Measurements from ENCODE around the gene SH2D2A. TPM values are rescaled to one million over a fixed set of nuclear protein-coding genes. Genes with fewer than 3 reads are reported as not detected.

Gene SH2D2A
- total and polyA plus RNA-seq, 2 donors (not counting 1 experiment from before 2014, with no cell fraction given) = 0.73 to 2.1 TPM

DNA sequence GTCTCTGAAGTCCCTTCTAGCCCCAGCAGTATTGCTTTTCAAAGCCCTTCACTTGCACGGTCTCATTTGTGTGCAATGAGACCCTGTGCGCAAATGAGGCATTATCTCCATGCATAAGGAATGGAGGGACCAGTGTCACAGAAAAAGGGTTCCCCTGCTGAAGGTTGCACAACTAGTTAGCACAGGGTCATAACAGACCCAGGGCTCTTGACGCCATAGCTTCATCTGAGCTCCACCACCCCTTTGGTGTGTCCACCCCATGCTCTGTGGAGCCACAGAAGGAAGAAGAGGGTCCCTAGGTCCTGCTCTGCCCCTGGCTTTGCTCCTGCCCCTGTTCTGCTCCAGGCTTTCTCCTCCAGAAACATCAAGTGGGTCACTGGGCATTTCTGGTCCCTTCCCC lies 12.6 kb downstream of the SH2D2A start:
- DNase-seq (no peak), ATAC-seq (ENCODE audit: low read depth) (no peak)
- Histone ChIP-seq H3K4me2 (replicated peaks; ENCODE audit: low read depth, low read length, poor library complexity, severe bottlenecking) (no peak overlapping the region), H3K4me3 (ENCODE audit: control extremely low read depth in 1 of 5, extremely low read depth in 1 of 5, insufficient read depth in 1 of 5, low read depth in 2 of 5, low read length in 4 of 5) (no peak overlapping the region), H3K27me3 (replicated peaks in 1 of 4; ENCODE audit: control extremely low read depth in 1 of 4, control insufficient read depth in 3 of 4, insufficient read depth in 4 of 4, low read length in 3 of 4) (no peaks in the 10 kb centered on the region), H3K9me3 (ENCODE audit: control extremely low read depth in 1 of 3, control insufficient read depth in 2 of 3, insufficient read depth in 1 of 3, low read length in 2 of 3) (no peaks in the 10 kb centered on the region), H2AFZ (ENCODE audit: insufficient read depth, low read depth, low read length, poor library complexity, severe bottlenecking) (no peak overlapping the region), H3K4me1 (ENCODE audit: control insufficient read depth in 2 of 2, insufficient read depth in 2 of 2, low read length in 2 of 2) (peaks cover 0 to 6% of the 10 kb centered on the region in 2 donors), H3K36me3 (replicated peaks in 1 of 2; ENCODE audit: control extremely low read depth in 1 of 2, control insufficient read depth in 1 of 2, extremely low read depth in 1 of 2, insufficient read depth in 2 of 2, low read length in 1 of 2) (peaks cover 0 to 29% of the 10 kb centered on the region in 2 experiments), H3K79me2 (ENCODE audit: control insufficient read depth, insufficient read depth, low read length) (no peaks in the 10 kb centered on the region), H4K20me1 (ENCODE audit: control insufficient read depth, insufficient read depth, low read length, poor library complexity, severe bottlenecking) (no peaks in the 10 kb centered on the region), H3K9ac (ENCODE audit: low read length) (no peak overlapping the region), H3K27ac (ENCODE audit: low read length in 2 of 2) (no peak overlapping the region)
- POLR2A ChIA-PET = no interaction called here
- Mint-ChIP-seq H3K4me3 (no peak overlapping the region), H3K9me3 (ENCODE audit: insufficient read depth) (no peaks in the 10 kb centered on the region), H3K4me1 (peaks cover 4% of the 10 kb centered on the region), H3K27me3 (no peaks in the 10 kb centered on the region), H3K27ac (no peak overlapping the region)
- intact Hi-C loops (cut with micrococcal nuclease) = no loop called here
- CTCF ChIA-PET = no interaction called here
- 78% methylated on average over 3 of the region's 3 CpGs for WGBS (ENCODE audit: insufficient coverage)
- TF ChIP-seq, protein P1, sequence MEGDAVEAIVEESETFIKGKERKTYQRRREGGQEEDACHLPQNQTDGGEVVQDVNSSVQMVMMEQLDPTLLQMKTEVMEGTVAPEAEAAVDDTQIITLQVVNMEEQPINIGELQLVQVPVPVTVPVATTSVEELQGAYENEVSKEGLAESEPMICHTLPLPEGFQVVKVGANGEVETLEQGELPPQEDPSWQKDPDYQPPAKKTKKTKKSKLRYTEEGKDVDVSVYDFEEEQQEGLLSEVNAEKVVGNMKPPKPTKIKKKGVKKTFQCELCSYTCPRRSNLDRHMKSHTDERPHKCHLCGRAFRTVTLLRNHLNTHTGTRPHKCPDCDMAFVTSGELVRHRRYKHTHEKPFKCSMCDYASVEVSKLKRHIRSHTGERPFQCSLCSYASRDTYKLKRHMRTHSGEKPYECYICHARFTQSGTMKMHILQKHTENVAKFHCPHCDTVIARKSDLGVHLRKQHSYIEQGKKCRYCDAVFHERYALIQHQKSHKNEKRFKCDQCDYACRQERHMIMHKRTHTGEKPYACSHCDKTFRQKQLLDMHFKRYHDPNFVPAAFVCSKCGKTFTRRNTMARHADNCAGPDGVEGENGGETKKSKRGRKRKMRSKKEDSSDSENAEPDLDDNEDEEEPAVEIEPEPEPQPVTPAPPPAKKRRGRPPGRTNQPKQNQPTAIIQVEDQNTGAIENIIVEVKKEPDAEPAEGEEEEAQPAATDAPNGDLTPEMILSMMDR (IDR thresholded peaks at IDR 0.05) = no peak
- TF ChIP-seq EZH2 (IDR thresholded peaks at IDR 0.05; ENCODE audit: borderline replicate concordance, insufficient read depth, low read depth, low read length, poor library complexity, severe bottlenecking) = no peak

DNA sequence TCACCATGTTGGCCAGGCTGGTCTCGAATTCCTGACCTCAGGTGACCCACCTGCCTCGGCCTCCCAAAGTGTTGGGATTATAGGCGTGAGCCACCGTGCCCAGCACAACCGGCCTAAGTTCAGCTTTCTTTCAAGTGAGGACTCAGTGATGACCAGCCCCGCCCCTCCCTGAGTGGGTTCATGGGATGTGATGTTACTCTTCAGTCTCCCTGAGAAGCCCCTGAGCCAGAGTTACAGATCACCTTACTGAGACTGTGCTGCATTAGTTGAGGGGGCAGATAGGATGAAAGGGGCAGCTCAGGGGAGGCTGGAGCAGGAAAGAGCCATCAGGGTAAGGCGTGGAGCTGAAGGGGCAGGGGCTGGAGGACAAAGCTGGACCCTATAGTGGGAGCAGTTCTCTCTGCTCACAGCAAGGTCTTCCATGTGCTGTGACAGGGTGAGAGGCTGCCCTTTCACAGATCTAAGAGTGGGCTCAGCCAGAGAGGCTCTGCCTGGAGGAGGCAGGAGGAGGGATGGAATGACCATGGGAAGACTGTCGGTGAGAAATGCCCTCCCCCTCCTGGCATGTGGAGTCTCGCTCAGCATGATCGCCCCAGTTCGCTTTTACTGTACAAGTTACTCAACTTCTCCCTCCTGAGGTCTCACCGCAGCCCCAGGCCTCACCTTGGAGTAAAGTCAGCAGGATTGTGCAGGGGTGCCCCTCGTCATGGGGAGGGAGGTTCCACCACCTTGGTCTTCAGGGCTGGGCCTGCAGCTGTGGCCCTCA lies 13.4 kb downstream of the SH2D2A start:
- Histone ChIP-seq H2AFZ (ENCODE audit: insufficient read depth, low read depth, low read length, poor library complexity, severe bottlenecking) (no peak overlapping the region), H3K79me2 (ENCODE audit: control insufficient read depth, insufficient read depth, low read length) (no peaks in the 10 kb centered on the region), H3K27ac (ENCODE audit: low read length in 2 of 2) (no peak overlapping the region), H3K4me1 (ENCODE audit: control insufficient read depth in 2 of 2, insufficient read depth in 2 of 2, low read length in 2 of 2) (peaks cover 0 to 6% of the 10 kb centered on the region in 2 donors), H3K4me2 (replicated peaks; ENCODE audit: low read depth, low read length, poor library complexity, severe bottlenecking) (no peak overlapping the region), H3K27me3 (replicated peaks in 1 of 4; ENCODE audit: control extremely low read depth in 1 of 4, control insufficient read depth in 3 of 4, insufficient read depth in 4 of 4, low read length in 3 of 4) (no peaks in the 10 kb centered on the region), H3K4me3 (ENCODE audit: control extremely low read depth in 1 of 5, extremely low read depth in 1 of 5, insufficient read depth in 1 of 5, low read depth in 2 of 5, low read length in 4 of 5) (no peak overlapping the region), H3K9ac (ENCODE audit: low read length) (no peak overlapping the region), H3K36me3 (replicated peaks in 1 of 2; ENCODE audit: control extremely low read depth in 1 of 2, control insufficient read depth in 1 of 2, extremely low read depth in 1 of 2, insufficient read depth in 2 of 2, low read length in 1 of 2) (peaks cover 0 to 35% of the 10 kb centered on the region in 2 experiments), H4K20me1 (ENCODE audit: control insufficient read depth, insufficient read depth, low read length, poor library complexity, severe bottlenecking) (no peaks in the 10 kb centered on the region), H3K9me3 (ENCODE audit: control extremely low read depth in 1 of 3, control insufficient read depth in 2 of 3, insufficient read depth in 1 of 3, low read length in 2 of 3) (no peaks in the 10 kb centered on the region)
- no peaks in the 10 kb centered on the region for H3K27me3 Mint-ChIP-seq
- no peaks in the 10 kb centered on the region for H3K9me3 Mint-ChIP-seq (ENCODE audit: insufficient read depth)
- no peak for TF ChIP-seq EZH2 (IDR thresholded peaks at IDR 0.05; ENCODE audit: borderline replicate concordance, insufficient read depth, low read depth, low read length, poor library complexity, severe bottlenecking)
- TF ChIP-seq, protein P1 (IDR thresholded peaks at IDR 0.05) = no peak
- no peak overlapping the region for H3K27ac Mint-ChIP-seq
- DNase-seq (no peak), ATAC-seq (ENCODE audit: low read depth) (no peak)
- 98% methylated on average over 7 of the region's 13 CpGs for WGBS (ENCODE audit: insufficient coverage)
- intact Hi-C loops (cut with micrococcal nuclease) = no loop called here
- POLR2A ChIA-PET = no interaction called here
- H3K4me3 Mint-ChIP-seq = no peak overlapping the region
- CTCF ChIA-PET = interaction anchor here (1.0 to 1.2 kb wide), 3 partner anchors 35 to 418 kb away, joined by 3 read pairs; no protein-coding TSS in a partner anchor
- H3K4me1 Mint-ChIP-seq = peaks cover 4% of the 10 kb centered on the region

All from B cell (primary cell).